ENCODE measurements around the gene SAMSN1. TPM values are rescaled to one million over a fixed set of nuclear protein-coding genes. Genes with fewer than 3 reads are reported as not detected.
A peak's percentile ranks its signal among the peaks of the same experiment; 100 is the strongest.

The SAMSN1 gene
- total RNA-seq, 4 donors from 2014 or later = 1.1 to 6.1 (median 3.9) TPM

DNA sequence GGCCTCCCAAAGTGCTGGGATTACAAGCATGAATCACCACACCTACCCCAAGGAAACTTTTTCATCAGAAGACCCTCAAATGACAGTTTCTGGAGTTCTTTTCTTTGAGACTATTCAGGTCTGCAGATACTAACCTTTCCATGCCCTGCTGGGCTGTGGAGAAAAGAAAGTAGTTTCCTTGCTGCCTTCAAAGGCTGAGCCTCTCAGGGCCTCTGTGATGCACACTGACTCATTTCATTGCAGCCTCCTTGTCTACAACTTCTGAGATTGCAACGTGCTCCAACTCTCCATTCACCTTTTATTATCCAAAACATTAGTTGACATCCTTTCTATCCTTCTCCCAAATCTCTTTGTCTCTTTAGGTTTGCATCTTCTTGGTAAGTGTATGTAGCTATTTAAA, 8.8 kb upstream of the SAMSN1 start:
- intact Hi-C loops (cut with DNase I) = no loop called here
- no peaks in the 10 kb centered on the region for H3K4me1 ChIP-seq
- H3K36me3 ChIP-seq = no peaks in the 10 kb centered on the region
- DNase-seq = no peak
- no peaks in the 10 kb centered on the region for H3K27me3 ChIP-seq
- WGBS, 2 donors = 44 to 50% methylated on average over 1 of the region's 1 CpG
- no peak for TF ChIP-seq CTCF (IDR thresholded peaks at IDR 0.05)
- no peak for TF ChIP-seq POLR2A (IDR thresholded peaks at IDR 0.05)
- no peak overlapping the region for H3K27ac ChIP-seq
- no peak overlapping the region for H3K4me3 ChIP-seq
- H3K9me3 ChIP-seq = no peaks in the 10 kb centered on the region

DNA sequence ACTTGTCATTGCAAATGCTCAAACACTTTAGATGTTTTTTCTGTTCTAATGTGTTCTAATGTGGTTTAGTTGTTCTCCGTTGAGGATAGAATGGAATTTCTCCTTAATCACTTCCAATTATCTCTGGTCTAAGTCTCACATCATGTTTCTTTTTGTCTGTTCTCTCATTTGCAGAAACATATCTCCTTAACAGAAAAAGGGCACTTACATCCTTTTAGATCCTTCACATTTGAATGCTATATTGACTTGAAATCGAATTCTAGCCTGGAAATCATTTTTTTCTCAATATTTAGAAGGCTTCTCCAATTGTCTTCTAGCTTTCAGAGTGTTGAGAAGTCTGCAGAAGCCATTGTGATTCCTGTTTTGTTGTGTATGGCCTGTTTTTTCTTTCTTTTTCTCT, 7.3 kb upstream of the SAMSN1 start:
- H3K4me1 ChIP-seq = no peaks in the 10 kb centered on the region
- H3K9me3 ChIP-seq = no peaks in the 10 kb centered on the region
- intact Hi-C loops (cut with DNase I) = no loop called here
- H3K36me3 ChIP-seq = no peaks in the 10 kb centered on the region
- DNase-seq = no peak
- H3K4me3 ChIP-seq = no peak overlapping the region
- 62 to 69% methylated on average over 2 of the region's 2 CpGs for WGBS, 2 donors
- H3K27ac ChIP-seq = no peak overlapping the region
- TF ChIP-seq POLR2A (IDR thresholded peaks at IDR 0.05) = no peak
- no peak for TF ChIP-seq CTCF (IDR thresholded peaks at IDR 0.05)
- H3K27me3 ChIP-seq = no peaks in the 10 kb centered on the region

DNA sequence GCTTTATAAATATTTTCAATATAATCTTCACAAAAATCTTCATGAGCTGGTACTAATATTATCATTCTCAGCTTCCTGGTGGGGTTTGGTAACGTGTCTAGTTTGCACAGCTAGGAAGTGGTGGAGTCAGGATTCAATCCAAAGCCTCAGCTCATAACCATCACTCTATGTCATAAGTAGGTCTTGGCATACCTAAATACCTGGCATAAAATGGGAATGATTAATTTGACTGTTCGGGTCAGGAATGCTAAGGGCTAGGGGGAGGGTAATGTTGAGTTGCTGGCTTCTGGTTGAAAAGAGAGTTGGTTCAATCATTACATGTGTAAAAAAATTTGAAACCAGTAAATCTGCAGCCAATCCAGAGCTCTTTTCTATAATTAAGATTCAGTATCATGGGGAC, 5.6 kb upstream of the SAMSN1 start:
- H3K36me3 ChIP-seq = no peaks in the 10 kb centered on the region
- no peaks in the 10 kb centered on the region for H3K4me1 ChIP-seq
- H3K4me3 ChIP-seq = no peak overlapping the region
- H3K27ac ChIP-seq = no peak overlapping the region
- intact Hi-C loops (cut with DNase I) = no loop called here
- TF ChIP-seq CTCF (IDR thresholded peaks at IDR 0.05) = no peak
- TF ChIP-seq POLR2A (IDR thresholded peaks at IDR 0.05) = no peak
- WGBS, 2 donors = 63 to 70% methylated on average over 2 of the region's 2 CpGs
- no peaks in the 10 kb centered on the region for H3K27me3 ChIP-seq
- DNase-seq = no peak
- no peaks in the 10 kb centered on the region for H3K9me3 ChIP-seq

- intact Hi-C loops (cut with DNase I) = no loop called here
- H3K4me1 ChIP-seq = no peaks in the 10 kb centered on the region
- H3K27me3 ChIP-seq = no peaks in the 10 kb centered on the region
- no peaks in the 10 kb centered on the region for H3K9me3 ChIP-seq
- H3K27ac ChIP-seq = no peak overlapping the region
- DNase-seq = no peak
- H3K4me3 ChIP-seq = no peak overlapping the region
- TF ChIP-seq CTCF (IDR thresholded peaks at IDR 0.05) = no peak
- TF ChIP-seq POLR2A (IDR thresholded peaks at IDR 0.05) = no peak
- 47 to 49% methylated on average over 3 of the region's 3 CpGs for WGBS, 2 donors
- no peaks in the 10 kb centered on the region for H3K36me3 ChIP-seq
Measured at GRCh38 chr21:14550135-14550534, 4.0 kb upstream of the SAMSN1 start.

DNA sequence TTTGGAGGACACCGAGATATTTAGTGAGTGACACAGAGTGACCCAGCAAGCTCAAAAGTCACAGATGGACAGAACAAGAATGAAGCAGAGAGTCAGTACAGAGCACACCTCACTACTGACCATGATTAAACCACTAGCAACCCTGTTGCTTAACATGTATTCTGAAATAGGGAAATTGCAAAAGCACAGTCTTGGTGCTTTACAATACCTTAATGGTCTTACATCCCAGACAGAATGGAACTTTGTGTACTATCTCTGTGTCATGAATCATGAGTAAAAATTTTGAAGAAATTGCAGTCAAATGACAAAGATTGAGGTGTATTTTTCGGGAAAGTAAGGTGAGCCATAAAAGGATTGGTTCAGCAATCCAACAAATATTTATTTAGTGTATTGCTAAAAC, 2.7 kb upstream of the SAMSN1 start:
- no peaks in the 10 kb centered on the region for H3K27me3 ChIP-seq
- H3K4me1 ChIP-seq = no peaks in the 10 kb centered on the region
- H3K36me3 ChIP-seq = no peaks in the 10 kb centered on the region
- H3K9me3 ChIP-seq = no peaks in the 10 kb centered on the region
- intact Hi-C loops (cut with DNase I) = no loop called here
- TF ChIP-seq CTCF (IDR thresholded peaks at IDR 0.05) (no peak), POLR2A (IDR thresholded peaks at IDR 0.05) (no peak)
- peak overlapping the region in 1 of 4 donors; percentile 2 for H3K27ac ChIP-seq
- WGBS, 2 donors = 50 to 67% methylated on average over 2 of the region's 2 CpGs
- DNase-seq = no peak
- no peak overlapping the region for H3K4me3 ChIP-seq

All from esophagus squamous epithelium (tissue), 5 donors.